Keratinocyte (primary cell): ENCODE results near the gene HOXB5. TPM values are rescaled to one million over a fixed set of nuclear protein-coding genes. Genes with fewer than 3 reads are reported as not detected.

Experiments used
- DNase-seq: peaks from one replicate; pipeline ENCODE4 v3.0.0-alpha.2; 2011; ENCODE audit warnings: low read depth, missing footprints, low spot score
- FAIRE-seq: peaks from 2 replicates; lab custom pipeline; 2011; peaks lifted over from hg19 to GRCh38; lab: Jason Lieb, UNC
- H2AFZ ChIP-seq: 2 replicates; pipeline ENCODE4 v1.6.0; 2012; ENCODE audit warnings: low read length, control low read depth, inconsistent platforms; ENCODE audit not compliant: control insufficient read depth
- H3K27ac ChIP-seq: 2 replicates; pipeline ENCODE4 v1.5.1; 2011; ENCODE audit warnings: low read length; ENCODE audit not compliant: control insufficient read depth, insufficient read depth
- H3K27me3 ChIP-seq: 3 replicates; pipeline ENCODE4 v1.6.0; 2011; ENCODE audit warnings: low read length; ENCODE audit not compliant: control insufficient read depth, insufficient read depth; ENCODE audit errors: extremely low read depth
- H3K36me3 ChIP-seq, 2 experiments: 2 replicates in 1 of 2; 3 replicates in 1 of 2; pipeline ENCODE4 v1.5.1; 2011; ENCODE audit warnings: low read length in 2 of 2, mild to moderate bottlenecking in 1 of 2; ENCODE audit not compliant: control insufficient read depth in 2 of 2, insufficient read depth in 2 of 2; ENCODE audit errors: extremely low read depth in 1 of 2
- H3K4me1 ChIP-seq: 3 replicates; pipeline ENCODE4 v1.5.1; 2011; ENCODE audit warnings: low read length; ENCODE audit not compliant: control insufficient read depth, insufficient read depth; ENCODE audit errors: extremely low read depth
- H3K4me2 ChIP-seq: 3 replicates; pipeline ENCODE4 v1.6.0; 2011; ENCODE audit warnings: low read depth, low read length; ENCODE audit not compliant: control insufficient read depth, insufficient read depth; ENCODE audit errors: extremely low read depth
- H3K4me3 ChIP-seq, 3 experiments: fragments of 200-600 bp in 1 of 3; sonication (generic) in 1 of 3; 2 replicates in 2 of 3; 3 replicates in 1 of 3; pipeline ENCODE4 v1.5.1; 2011 to 2016; ENCODE audit warnings: low read length in 3 of 3, mild to moderate bottlenecking in 3 of 3, control low read depth in 2 of 3, inconsistent platforms in 1 of 3, low read depth in 1 of 3, mixed read lengths in 1 of 3, mixed run types in 1 of 3, moderate library complexity in 1 of 3; ENCODE audit not compliant: control insufficient read depth in 2 of 3, insufficient read depth in 2 of 3; ENCODE audit errors: extremely low read depth in 1 of 3
- H3K79me2 ChIP-seq: 2 replicates; pipeline ENCODE4 v1.6.0; 2012; ENCODE audit warnings: low read length; ENCODE audit not compliant: control insufficient read depth, insufficient read depth
- H3K9ac ChIP-seq: 3 replicates; pipeline ENCODE4 v1.6.0; 2011; ENCODE audit warnings: low read length; ENCODE audit not compliant: control insufficient read depth, insufficient read depth; ENCODE audit errors: extremely low read depth
- H3K9me1 ChIP-seq: 3 replicates; pipeline ENCODE4 v1.6.0; 2011; ENCODE audit warnings: low read length; ENCODE audit not compliant: control insufficient read depth, insufficient read depth; ENCODE audit errors: extremely low read depth
- H3K9me3 ChIP-seq: 2 replicates; pipeline ENCODE4 v1.5.1; 2012; ENCODE audit warnings: low read depth, low read length; ENCODE audit not compliant: control insufficient read depth
- H4K20me1 ChIP-seq: 3 replicates; pipeline ENCODE4 v1.6.0; 2011; ENCODE audit warnings: low read length; ENCODE audit not compliant: control insufficient read depth, insufficient read depth; ENCODE audit errors: extremely low read depth
- CTCF ChIP-seq, 3 experiments: IDR thresholded peaks in 1 of 3; conservative IDR thresholded peaks in 1 of 3; optimal IDR thresholded peaks in 1 of 3; 2 replicates in 2 of 3; 3 replicates in 1 of 3; pipeline versions ENCODE3 to v1.5.1; 2011; ENCODE audit warnings: low read length in 3 of 3, mild to moderate bottlenecking in 3 of 3, moderate library complexity in 2 of 3, control low read depth in 1 of 3, inconsistent platforms in 1 of 3; ENCODE audit not compliant: insufficient read depth in 2 of 3; ENCODE audit errors: extremely low read depth in 1 of 3
- EZH2 ChIP-seq: IDR thresholded peaks from one replicate; pipeline ENCODE4 v1.6.1; 2012; ENCODE audit warnings: inconsistent platforms, mild to moderate bottlenecking, low read length, moderate library complexity
- dilution Hi-C: fragments of 300-500 bp; cut with MboI; formaldehyde crosslinking; loops from one replicate; pipeline ENCODE4 v1.7.0; 2020; ENCODE audit warnings: low sequenced_read_pairs; ENCODE audit not compliant: extremely low pct_ligation_motif_present
- polyA plus RNA-seq, 5 experiments: library from polyadenylated mRNA; depleted of rRNA in 3 of 5; stranded (reverse) in 3 of 5; stranded (forward) in 1 of 5; unstranded in 1 of 5; fragments of >200 nt; gene quantifications; 1 replicate in 1 of 5; 2 replicates in 3 of 5; 3 replicates in 1 of 5; pipeline versions ENCODE4 v1.2.1 to v1.2.3, GENCODE V29; 2011 to 2012; ENCODE audit warnings: missing spikeins in 2 of 5, low read depth in 1 of 5, low replicate concordance in 1 of 5
- small RNA-seq, 3 experiments: library from RNA; depleted of rRNA; stranded (forward); fragments of <200 nt; gene quantifications; one replicate each; pipeline ENCODE3, GENCODE V24; 2012; ENCODE audit warnings: low read depth in 3 of 3, low replicate concordance in 1 of 3; ENCODE audit not compliant: insufficient read length in 3 of 3

HOXB5 gene
- polyA plus RNA-seq, 1 donor (not counting 4 experiments of a cell fraction or from before 2014, with no cell fraction given) = not detected

GRCh38 chr17:48541577-48542113 lies 51.9 kb downstream of the HOXB5 start:
- Histone ChIP-seq H2AFZ (peak overlapping the region; percentile 39), H3K4me3 (peak overlapping the region; percentile 54 to 76 (median 68)), H3K27me3 (peaks cover 23% of the 10 kb centered on the region), H3K27ac (peak overlapping the region; percentile 66), H3K4me2 (peak overlapping the region; percentile 77), H3K9me1 (no peaks in the 10 kb centered on the region), H4K20me1 (no peaks in the 10 kb centered on the region), H3K36me3 (peaks cover 0 to 3% of the 10 kb centered on the region in 2 experiments), H3K4me1 (peaks cover 22% of the 10 kb centered on the region), H3K9ac (peak overlapping the region; percentile 74), H3K9me3 (no peaks in the 10 kb centered on the region), H3K79me2 (peaks cover 13% of the 10 kb centered on the region)
- dilution Hi-C loops = no loop called here
- TF ChIP-seq EZH2 (no peak), CTCF (optimal IDR thresholded peaks at IDR 0.05 in 1 of 3, IDR thresholded peaks at IDR 0.05 in 1 of 3, conservative IDR thresholded peaks at IDR 0.05 in 1 of 3; ENCODE audit: extremely low read depth in 1 of 3, insufficient read depth in 2 of 3, low read length in 3 of 3) (no peak)
- FAIRE-seq (no peak), DNase-seq (no peak)

Small RNA genes within 50 kb of the gene (small RNA-seq; reads per million reads assigned to genes)
- gene MIR196A1 = 0 to 0.75 (median 0.33) reads per million in 3 experiments

Other genes with a start within 250 kb of the HOXB5 start
- 0.09 TPM in 1 of 3 replicates, not detected in the others for gene SKAP1, start 163.6 kb downstream of the HOXB5 start, polyA plus RNA-seq
- gene HOXB1, start 62.8 kb downstream of the HOXB5 start, polyA plus RNA-seq = not detected in 3 replicates
- gene HOXB2, start 48.7 kb downstream of the HOXB5 start, polyA plus RNA-seq = 3.0 to 5.7 TPM (median 3.8 TPM) in 3 replicates
- gene HOXB4, start 15.4 kb downstream of the HOXB5 start, polyA plus RNA-seq = 0.46 to 0.89 TPM (median 0.59 TPM) in 3 replicates
- gene HOXB3, start 3.5 kb downstream of the HOXB5 start, polyA plus RNA-seq = 0.63 to 1.2 TPM (median 1.1 TPM) in 3 replicates
- gene HOXB6, start 11.2 kb upstream of the HOXB5 start, polyA plus RNA-seq = 0.62 to 0.77 TPM (median 0.68 TPM) in 3 replicates
- gene HOXB7, start 17.2 kb upstream of the HOXB5 start, polyA plus RNA-seq = 0.68 to 1.2 TPM (median 1.0 TPM) in 3 replicates
- gene HOXB8, start 21.5 kb upstream of the HOXB5 start, polyA plus RNA-seq = not detected in 3 replicates
- 0.03 TPM in 1 of 3 replicates, not detected in the others for gene HOXB9, start 32.6 kb upstream of the HOXB5 start, polyA plus RNA-seq
- gene PRAC1, start 128.7 kb upstream of the HOXB5 start, polyA plus RNA-seq = not detected in 3 replicates
- not detected in 3 replicates for gene PRAC2, start 129.4 kb upstream of the HOXB5 start, polyA plus RNA-seq
- gene HOXB13, start 135.0 kb upstream of the HOXB5 start, polyA plus RNA-seq = not detected in 3 replicates
- gene TTLL6, start 223.4 kb upstream of the HOXB5 start, polyA plus RNA-seq = not detected in 3 replicates
- gene CALCOCO2, start 237.3 kb upstream of the HOXB5 start, polyA plus RNA-seq = 58.8 to 79.7 TPM (median 76.0 TPM) in 3 replicates